NB4 (cell line): ENCODE measurements around the gene CHAT.

Experiments used
- DNase-seq: peaks from one replicate; pipeline ENCODE4 v3.0.0; 2010; ENCODE audit warnings: low read depth
- H3K4me3 ChIP-seq: one replicate; pipeline ENCODE4 v1.5.1; 2011; ENCODE audit warnings: mild to moderate bottlenecking, low read depth, low read length, moderate library complexity
- CTCF ChIP-seq: IDR thresholded peaks from one replicate; pipeline ENCODE4 v1.5.1; 2012; ENCODE audit warnings: low read depth, low read length
- MAX ChIP-seq: IDR thresholded peaks from 2 replicates; pipeline ENCODE4 v1.6.1; 2011; ENCODE audit warnings: low read depth, low read length
- MYC ChIP-seq: IDR thresholded peaks from 2 replicates; pipeline ENCODE4 v1.6.1; 2011; ENCODE audit warnings: low read depth, low read length
- POLR2A ChIP-seq: IDR thresholded peaks from 2 replicates; pipeline ENCODE4 v1.6.1; 2011; ENCODE audit warnings: mild to moderate bottlenecking; ENCODE audit not compliant: insufficient read length; ENCODE audit errors: extremely low read depth

Gene CHAT

GRCh38 chr10:49652421-49653272, 38.8 kb downstream of the CHAT start:
- DNase-seq: no peak
- no peak overlapping the region for H3K4me3 ChIP-seq
- TF ChIP-seq MAX (no peak), MYC (no peak), POLR2A (no peak), CTCF (no peak)

GRCh38 chr10:49653273-49653929, 39.6 kb downstream of the CHAT start:
- TF ChIP-seq CTCF: no peak
- no peak for TF ChIP-seq POLR2A
- no peak for TF ChIP-seq MAX
- no peak for TF ChIP-seq MYC
- H3K4me3 ChIP-seq: no peak overlapping the region
- no peak for DNase-seq

GRCh38 chr10:49654036-49654693, 40.3 kb downstream of the CHAT start:
- TF ChIP-seq MYC (no peak), POLR2A (no peak), CTCF (no peak), MAX (no peak)
- H3K4me3 ChIP-seq: no peak overlapping the region
- no peak for DNase-seq

- H3K4me3 ChIP-seq: no peak overlapping the region
- DNase-seq: peak; percentile 53
- no peak for TF ChIP-seq POLR2A
Observed at GRCh38 chr10:49655099-49655498, 41.3 kb downstream of the CHAT start.

GRCh38 chr10:49656845-49657493, 43.1 kb downstream of the CHAT start:
- no peak for DNase-seq
- no peak overlapping the region for H3K4me3 ChIP-seq
- no peak for TF ChIP-seq MAX
- no peak for TF ChIP-seq POLR2A
- no peak for TF ChIP-seq CTCF
- TF ChIP-seq MYC: no peak

GRCh38 chr10:49657606-49658005, 43.8 kb downstream of the CHAT start:
- H3K4me3 ChIP-seq: no peak overlapping the region
- DNase-seq: no peak
- TF ChIP-seq CTCF: no peak
- TF ChIP-seq MAX: no peak
- TF ChIP-seq POLR2A: no peak
- no peak for TF ChIP-seq MYC
